ENCODE measurements around the gene TINCR. TPM values are rescaled to one million over a fixed set of nuclear protein-coding genes. Genes with fewer than 3 reads are reported as not detected.
A peak's percentile ranks its signal among the peaks of the same experiment; 100 is the strongest.

Gene TINCR
- total RNA-seq, 1 experiment from 2014 or later = 0.85 TPM

GRCh38 chr19:5526691-5527090, 41.1 kb downstream of the TINCR start:
- Mint-ChIP-seq H3K27me3 (ENCODE audit: low read depth) (peaks cover 9% of the 10 kb centered on the region), H3K27ac (no peak overlapping the region), H3K4me3 (no peak overlapping the region), H3K9me3 (no peaks in the 10 kb centered on the region), H3K36me3 (no peaks in the 10 kb centered on the region), H3K4me1 (peaks cover 9% of the 10 kb centered on the region)
- no peak for TF ChIP-seq OVOL2 (CRISPR knock-in tag; IDR thresholded peaks at IDR 0.05; ENCODE audit: borderline replicate concordance)
- peak; percentile 34; the same call in 1 of the 2 replicates for TF ChIP-seq ZNF121 (CRISPR knock-in tag; IDR thresholded peaks at IDR 0.05)
- DNase-seq (ENCODE audit: low spot score) (no peak), ATAC-seq (no peak)
- ChIA-PET CTCF (interaction anchor here (0.7 to 1.5 kb wide), 2 partner anchors 37 to 50 kb away, joined by 3 to 5 read pairs; no protein-coding TSS in a partner anchor), POLR2A (no interaction called here)

GRCh38 chr19:5524081-5524480, 43.7 kb downstream of the TINCR start:
- no peak for TF ChIP-seq ZNF423 (CRISPR knock-in tag; IDR thresholded peaks at IDR 0.05)
- no peak for TF ChIP-seq ARID4B (CRISPR knock-in tag; IDR thresholded peaks at IDR 0.05; ENCODE audit: borderline replicate concordance)
- no peak for TF ChIP-seq RELA (CRISPR knock-in tag; IDR thresholded peaks at IDR 0.05; ENCODE audit: borderline replicate concordance)
- no peak for TF ChIP-seq ZNF416 (CRISPR knock-in tag; IDR thresholded peaks at IDR 0.05)
- TF ChIP-seq ATF6 (CRISPR knock-in tag; IDR thresholded peaks at IDR 0.05) = no peak
- TF ChIP-seq TP53 (CRISPR knock-in tag; IDR thresholded peaks at IDR 0.05) = no peak
- no peak for TF ChIP-seq HMGXB4 (CRISPR knock-in tag; IDR thresholded peaks at IDR 0.05)
- TF ChIP-seq SP1 (CRISPR knock-in tag; conservative IDR thresholded peaks at IDR 0.05) = no peak
- TF ChIP-seq ZNF317 (CRISPR knock-in tag; IDR thresholded peaks at IDR 0.05; ENCODE audit: borderline replicate concordance, low read depth) = no peak
- no peak for TF ChIP-seq ZBTB21 (CRISPR knock-in tag; IDR thresholded peaks at IDR 0.05; ENCODE audit: borderline replicate concordance)
- no peak for TF ChIP-seq E2F5 (CRISPR knock-in tag; IDR thresholded peaks at IDR 0.05)
- TF ChIP-seq AR (CRISPR knock-in tag; IDR thresholded peaks at IDR 0.05) = no peak
- H3K9me3 Mint-ChIP-seq = peaks cover 8% of the 10 kb centered on the region
- no peak overlapping the region for H3K27ac Mint-ChIP-seq
- no peak for DNase-seq (ENCODE audit: low spot score)
- peaks cover 16% of the 10 kb centered on the region for H3K27me3 Mint-ChIP-seq (ENCODE audit: low read depth)
- no peak for ATAC-seq
- H3K4me1 Mint-ChIP-seq = peaks cover 9% of the 10 kb centered on the region
- CTCF ChIA-PET = interaction anchor here (0.8 to 3.3 kb wide), 14 partner anchors 10 to 187 kb away, joined by 3 to 28 read pairs (median 6); partner anchors contain the start of gene TINCR
- POLR2A ChIA-PET = no interaction called here
- H3K4me3 Mint-ChIP-seq = no peak overlapping the region
- H3K36me3 Mint-ChIP-seq = peaks cover 3% of the 10 kb centered on the region; the same call in 1 of the 2 replicates

Measured in WTC11 (cell line).